GM21423 (cell line): ENCODE data around the gene HIVEP2.

Experiments used
- ATAC-seq: cut with Tn5 transposase; IDR thresholded peaks from one replicate; pipeline ENCODE4 v1.9.1; 2021; ENCODE audit warnings: mild to moderate bottlenecking, moderate library complexity; ENCODE audit not compliant: unreplicated experiment

The HIVEP2 gene

DNA sequence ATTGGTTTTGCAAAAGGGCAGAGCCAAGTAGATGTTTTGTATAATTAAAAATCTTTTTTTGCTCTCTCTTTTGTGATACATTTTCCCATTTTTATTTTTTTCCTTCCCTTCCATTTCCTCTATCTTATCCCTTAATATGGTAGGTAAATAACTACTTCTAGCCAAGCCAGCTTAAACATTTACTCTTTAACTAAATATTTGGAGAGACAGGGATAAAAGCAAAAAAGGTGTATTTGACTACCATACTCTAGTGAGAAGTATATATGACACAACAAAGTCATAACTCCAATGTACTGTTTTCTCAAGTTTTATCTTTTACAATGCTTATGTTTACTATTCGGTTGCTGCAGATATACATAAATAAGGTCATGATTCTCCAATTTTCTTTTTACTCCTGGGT, 154.7 kb downstream of the HIVEP2 start:
- ATAC-seq = no peak

GRCh38 chr6:142787422-142787821, 157.6 kb downstream of the HIVEP2 start:
- no peak for ATAC-seq

- ATAC-seq = no peak
Observed at GRCh38 chr6:142786476-142786875, 158.5 kb downstream of the HIVEP2 start.

DNA sequence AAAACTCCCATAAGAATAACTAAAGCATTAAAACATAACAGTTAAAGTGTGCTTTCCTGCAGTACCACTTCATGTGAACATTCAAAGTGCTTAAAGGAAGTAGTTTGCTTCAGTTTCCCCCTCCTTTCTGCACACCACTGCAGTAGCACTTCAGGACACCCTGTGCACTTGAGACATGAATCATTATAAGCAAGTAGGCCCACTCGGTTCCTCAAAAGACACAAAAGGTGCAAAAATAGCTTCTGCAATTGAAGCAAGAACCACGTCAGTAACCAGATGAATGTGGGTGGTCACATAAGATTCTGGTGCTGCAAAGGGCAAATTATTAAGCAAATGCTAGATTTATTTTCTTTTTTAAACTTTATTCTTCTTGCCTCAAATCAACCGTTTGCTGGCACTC, 160.6 kb downstream of the HIVEP2 start:
- ATAC-seq = peak; percentile 100

GRCh38 chr6:142783499-142783898, 161.5 kb downstream of the HIVEP2 start:
- ATAC-seq = no peak

GRCh38 chr6:142781129-142781528, 163.8 kb downstream of the HIVEP2 start:
- no peak for ATAC-seq

- no peak for ATAC-seq
Observed at GRCh38 chr6:142773859-142774648, 170.9 kb downstream of the HIVEP2 start.

GRCh38 chr6:142773324-142773723, 171.7 kb downstream of the HIVEP2 start:
- ATAC-seq = no peak

- no peak for ATAC-seq
Observed at GRCh38 chr6:142771162-142771561, 173.8 kb downstream of the HIVEP2 start.

DNA sequence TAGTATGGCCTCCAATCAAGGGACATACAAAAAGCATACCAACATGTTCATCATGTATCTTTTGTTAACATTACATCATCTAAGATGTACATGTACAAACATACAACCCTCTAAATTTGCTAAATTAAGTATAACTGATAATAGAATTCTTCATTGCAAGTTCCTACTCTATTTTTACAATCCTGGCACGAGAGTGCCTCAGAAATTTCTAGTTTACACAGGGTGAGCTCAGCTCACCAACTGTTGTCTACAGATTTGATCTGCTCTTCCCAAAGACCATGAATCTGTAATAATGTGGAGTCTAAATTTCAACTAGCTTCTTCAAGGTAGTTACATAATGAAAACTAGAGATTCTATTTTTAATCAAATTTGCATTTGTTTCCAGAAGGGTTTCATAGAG, 179.7 kb downstream of the HIVEP2 start:
- ATAC-seq = no peak

DNA sequence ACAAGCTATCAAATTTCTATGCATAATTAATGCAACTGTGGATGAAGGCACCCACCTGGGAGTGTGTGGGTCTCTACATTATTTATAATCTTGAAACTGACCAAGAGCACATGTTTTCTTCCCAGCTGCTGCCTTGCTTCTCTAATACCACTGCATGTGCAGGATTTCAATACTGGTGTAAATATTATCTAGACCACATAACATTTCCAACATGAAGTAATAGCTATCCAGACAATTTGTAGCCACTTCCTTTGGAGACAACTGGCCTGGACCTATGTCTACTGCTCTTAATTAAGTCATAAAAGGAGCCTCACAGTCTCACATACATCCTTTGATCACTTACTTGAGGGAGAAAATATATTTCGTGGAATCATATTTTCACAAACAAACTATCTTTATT, 180.7 kb downstream of the HIVEP2 start:
- ATAC-seq = no peak

DNA sequence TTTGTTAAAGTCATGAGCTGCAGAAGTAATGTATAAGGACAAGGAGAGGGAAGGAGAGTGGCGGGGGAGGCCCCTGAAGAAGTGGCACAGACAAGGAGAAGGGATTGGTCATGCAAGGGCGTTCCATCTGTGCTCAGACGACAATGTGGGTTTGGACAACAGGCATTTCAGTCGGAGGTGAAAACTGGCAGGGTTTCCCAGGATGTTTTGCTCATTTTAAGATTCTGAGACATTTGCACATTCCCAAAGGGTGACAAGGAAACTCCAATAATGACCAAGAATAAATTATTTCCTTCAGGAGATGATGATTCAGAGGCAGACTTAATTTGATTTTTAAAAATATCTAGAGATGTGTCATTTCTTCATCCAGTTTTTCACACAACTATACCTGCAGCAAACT, 181.8 kb downstream of the HIVEP2 start:
- no peak for ATAC-seq

- ATAC-seq = peak; percentile 77
Observed at GRCh38 chr6:142761756-142762155, 183.2 kb downstream of the HIVEP2 start.

DNA sequence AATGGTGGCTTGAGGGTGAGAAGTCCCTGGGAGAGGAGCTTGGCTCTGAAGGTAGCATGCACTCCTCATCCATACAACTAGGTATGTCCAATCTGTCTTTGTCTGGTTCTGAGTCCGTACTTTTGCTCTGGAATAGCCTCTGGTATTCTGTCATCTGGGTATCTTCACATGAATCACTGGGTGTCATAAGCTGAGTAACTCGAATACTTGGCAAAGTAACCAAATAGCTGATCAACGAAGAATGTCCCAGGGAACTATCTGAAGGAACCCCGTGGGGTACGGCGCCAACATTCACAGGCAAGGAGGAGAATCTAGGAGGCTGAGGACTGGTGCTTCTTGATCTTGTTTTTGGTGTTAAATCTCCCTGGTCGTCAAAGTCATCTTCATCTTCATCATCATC, 184.8 kb downstream of the HIVEP2 start:
- no peak for ATAC-seq

GRCh38 chr6:142758629-142759025, 186.3 kb downstream of the HIVEP2 start:
- ATAC-seq = no peak

- ATAC-seq = no peak
Observed at GRCh38 chr6:142757852-142758628, 186.9 kb downstream of the HIVEP2 start.

DNA sequence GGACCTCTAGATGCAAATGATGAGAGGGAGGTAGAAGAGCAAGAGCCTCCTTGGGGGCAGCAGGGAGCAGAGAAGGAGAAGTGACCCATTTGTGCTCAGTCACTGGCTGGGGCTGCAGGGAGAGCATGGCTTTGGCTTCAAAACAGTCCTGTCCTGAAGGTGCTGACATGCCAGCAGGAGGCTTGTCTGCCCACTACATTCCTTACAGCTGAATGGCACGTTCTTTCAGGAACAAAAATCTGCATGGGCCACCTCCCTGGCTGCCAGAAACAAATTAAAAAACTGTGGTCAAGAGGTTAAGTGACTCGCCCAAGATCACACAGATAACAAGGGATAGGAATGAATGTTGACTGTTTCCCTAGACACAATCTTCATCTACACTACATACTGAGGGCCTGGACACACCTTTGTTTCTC, 188.8 kb downstream of the HIVEP2 start:
- no peak for ATAC-seq

- ATAC-seq = no peak
Observed at GRCh38 chr6:142753196-142753595, 191.8 kb downstream of the HIVEP2 start.

DNA sequence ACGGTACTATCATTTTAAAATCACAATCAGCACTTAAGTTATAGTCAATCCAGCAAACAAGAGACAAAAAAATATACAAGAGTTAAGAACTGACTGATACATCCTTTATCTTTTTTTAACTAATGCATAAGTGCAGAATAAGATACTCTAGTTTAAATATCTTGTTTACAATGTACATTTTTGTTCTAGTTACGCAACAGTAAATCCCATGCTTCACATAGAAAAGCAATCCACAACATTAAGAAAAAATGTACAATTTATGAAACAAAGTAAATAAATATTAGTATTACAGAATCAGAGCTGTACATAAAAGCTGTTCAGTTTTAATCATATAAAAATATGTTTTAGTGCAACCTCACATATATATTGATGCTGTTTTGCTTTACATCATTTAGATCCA, 192.6 kb downstream of the HIVEP2 start:
- no peak for ATAC-seq

GRCh38 chr6:142751452-142751851, 193.5 kb downstream of the HIVEP2 start:
- no peak for ATAC-seq

- no peak for ATAC-seq
Observed at GRCh38 chr6:142750998-142751397, 194.0 kb downstream of the HIVEP2 start.

GRCh38 chr6:142749556-142749955, 195.4 kb downstream of the HIVEP2 start:
- no peak for ATAC-seq
